Measurements from ENCODE around the gene CRIM1.

DNA sequence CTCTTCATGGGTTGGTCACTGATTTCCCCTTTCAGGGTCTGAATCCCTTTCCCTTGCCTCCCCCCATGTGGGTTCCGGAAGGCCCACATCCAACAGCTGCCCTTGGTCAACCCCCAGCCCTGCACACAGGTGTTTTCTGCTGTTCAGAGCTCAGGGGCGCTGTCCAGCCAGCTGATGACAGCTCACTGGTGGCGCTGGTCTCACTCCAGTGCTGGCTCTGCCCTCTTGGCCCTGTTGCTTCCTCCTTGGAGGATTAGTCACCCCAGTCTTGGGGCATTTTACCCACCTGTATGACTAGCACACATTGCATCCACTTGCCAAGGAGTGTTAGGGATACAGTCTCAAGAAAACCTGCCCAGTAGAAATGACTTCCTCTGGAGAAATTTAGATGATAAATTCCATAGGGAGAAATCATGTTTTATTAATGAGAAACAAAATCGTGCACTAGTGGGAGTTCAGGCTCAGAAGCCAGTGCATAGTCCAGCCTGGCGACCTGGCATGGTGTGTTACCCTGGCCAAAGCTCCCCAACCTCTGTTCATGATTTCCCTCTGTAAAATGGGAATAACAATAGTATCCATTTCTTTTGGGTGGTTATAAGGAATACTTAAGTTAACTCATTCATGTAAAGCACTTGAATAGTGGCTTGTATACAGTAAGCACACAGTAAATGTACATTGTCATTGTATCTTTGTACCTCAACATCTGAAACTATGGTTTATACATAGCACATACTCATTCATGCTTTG lies 21.6 kb downstream of the CRIM1 start:
- TF ChIP-seq, protein P1, sequence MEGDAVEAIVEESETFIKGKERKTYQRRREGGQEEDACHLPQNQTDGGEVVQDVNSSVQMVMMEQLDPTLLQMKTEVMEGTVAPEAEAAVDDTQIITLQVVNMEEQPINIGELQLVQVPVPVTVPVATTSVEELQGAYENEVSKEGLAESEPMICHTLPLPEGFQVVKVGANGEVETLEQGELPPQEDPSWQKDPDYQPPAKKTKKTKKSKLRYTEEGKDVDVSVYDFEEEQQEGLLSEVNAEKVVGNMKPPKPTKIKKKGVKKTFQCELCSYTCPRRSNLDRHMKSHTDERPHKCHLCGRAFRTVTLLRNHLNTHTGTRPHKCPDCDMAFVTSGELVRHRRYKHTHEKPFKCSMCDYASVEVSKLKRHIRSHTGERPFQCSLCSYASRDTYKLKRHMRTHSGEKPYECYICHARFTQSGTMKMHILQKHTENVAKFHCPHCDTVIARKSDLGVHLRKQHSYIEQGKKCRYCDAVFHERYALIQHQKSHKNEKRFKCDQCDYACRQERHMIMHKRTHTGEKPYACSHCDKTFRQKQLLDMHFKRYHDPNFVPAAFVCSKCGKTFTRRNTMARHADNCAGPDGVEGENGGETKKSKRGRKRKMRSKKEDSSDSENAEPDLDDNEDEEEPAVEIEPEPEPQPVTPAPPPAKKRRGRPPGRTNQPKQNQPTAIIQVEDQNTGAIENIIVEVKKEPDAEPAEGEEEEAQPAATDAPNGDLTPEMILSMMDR (IDR thresholded peaks at IDR 0.05): peak; percentile 30; the same call in 1 of the 3 replicates
- TF ChIP-seq POLR2A (IDR thresholded peaks at IDR 0.05; ENCODE audit: low read length) (no peak), CHD2 (IDR thresholded peaks at IDR 0.05; ENCODE audit: low read length, partially characterized antibody) (no peak), SMC3 (IDR thresholded peaks at IDR 0.05) (peak; percentile 41; the same call in 1 of the 3 replicates), NR3C1 (IDR thresholded peaks at IDR 0.05) (no peak), CHD4 (IDR thresholded peaks at IDR 0.05; ENCODE audit: borderline replicate concordance) (no peak), CBX8 (IDR thresholded peaks at IDR 0.05) (no peak), KDM5A (IDR thresholded peaks at IDR 0.05) (no peak), RNF2 (IDR thresholded peaks at IDR 0.05; ENCODE audit: borderline replicate concordance, low read depth) (no peak), SREBF2 (IDR thresholded peaks at IDR 0.05) (no peak)
- TF ChIP-seq, protein P2, sequence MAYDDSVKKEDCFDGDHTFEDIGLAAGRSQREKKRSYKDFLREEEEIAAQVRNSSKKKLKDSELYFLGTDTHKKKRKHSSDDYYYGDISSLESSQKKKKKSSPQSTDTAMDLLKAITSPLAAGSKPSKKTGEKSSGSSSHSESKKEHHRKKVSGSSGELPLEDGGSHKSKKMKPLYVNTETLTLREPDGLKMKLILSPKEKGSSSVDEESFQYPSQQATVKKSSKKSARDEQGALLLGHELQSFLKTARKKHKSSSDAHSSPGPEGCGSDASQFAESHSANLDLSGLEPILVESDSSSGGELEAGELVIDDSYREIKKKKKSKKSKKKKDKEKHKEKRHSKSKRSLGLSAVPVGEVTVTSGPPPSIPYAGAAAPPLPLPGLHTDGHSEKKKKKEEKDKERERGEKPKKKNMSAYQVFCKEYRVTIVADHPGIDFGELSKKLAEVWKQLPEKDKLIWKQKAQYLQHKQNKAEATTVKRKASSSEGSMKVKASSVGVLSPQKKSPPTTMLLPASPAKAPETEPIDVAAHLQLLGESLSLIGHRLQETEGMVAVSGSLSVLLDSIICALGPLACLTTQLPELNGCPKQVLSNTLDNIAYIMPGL (CRISPR knock-in tag; IDR thresholded peaks at IDR 0.05; ENCODE audit: borderline replicate concordance): no peak
- TF ChIP-seq, protein P3, sequence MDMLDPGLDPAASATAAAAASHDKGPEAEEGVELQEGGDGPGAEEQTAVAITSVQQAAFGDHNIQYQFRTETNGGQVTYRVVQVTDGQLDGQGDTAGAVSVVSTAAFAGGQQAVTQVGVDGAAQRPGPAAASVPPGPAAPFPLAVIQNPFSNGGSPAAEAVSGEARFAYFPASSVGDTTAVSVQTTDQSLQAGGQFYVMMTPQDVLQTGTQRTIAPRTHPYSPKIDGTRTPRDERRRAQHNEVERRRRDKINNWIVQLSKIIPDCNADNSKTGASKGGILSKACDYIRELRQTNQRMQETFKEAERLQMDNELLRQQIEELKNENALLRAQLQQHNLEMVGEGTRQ (IDR thresholded peaks at IDR 0.05): no peak
- TF ChIP-seq, protein P4, sequence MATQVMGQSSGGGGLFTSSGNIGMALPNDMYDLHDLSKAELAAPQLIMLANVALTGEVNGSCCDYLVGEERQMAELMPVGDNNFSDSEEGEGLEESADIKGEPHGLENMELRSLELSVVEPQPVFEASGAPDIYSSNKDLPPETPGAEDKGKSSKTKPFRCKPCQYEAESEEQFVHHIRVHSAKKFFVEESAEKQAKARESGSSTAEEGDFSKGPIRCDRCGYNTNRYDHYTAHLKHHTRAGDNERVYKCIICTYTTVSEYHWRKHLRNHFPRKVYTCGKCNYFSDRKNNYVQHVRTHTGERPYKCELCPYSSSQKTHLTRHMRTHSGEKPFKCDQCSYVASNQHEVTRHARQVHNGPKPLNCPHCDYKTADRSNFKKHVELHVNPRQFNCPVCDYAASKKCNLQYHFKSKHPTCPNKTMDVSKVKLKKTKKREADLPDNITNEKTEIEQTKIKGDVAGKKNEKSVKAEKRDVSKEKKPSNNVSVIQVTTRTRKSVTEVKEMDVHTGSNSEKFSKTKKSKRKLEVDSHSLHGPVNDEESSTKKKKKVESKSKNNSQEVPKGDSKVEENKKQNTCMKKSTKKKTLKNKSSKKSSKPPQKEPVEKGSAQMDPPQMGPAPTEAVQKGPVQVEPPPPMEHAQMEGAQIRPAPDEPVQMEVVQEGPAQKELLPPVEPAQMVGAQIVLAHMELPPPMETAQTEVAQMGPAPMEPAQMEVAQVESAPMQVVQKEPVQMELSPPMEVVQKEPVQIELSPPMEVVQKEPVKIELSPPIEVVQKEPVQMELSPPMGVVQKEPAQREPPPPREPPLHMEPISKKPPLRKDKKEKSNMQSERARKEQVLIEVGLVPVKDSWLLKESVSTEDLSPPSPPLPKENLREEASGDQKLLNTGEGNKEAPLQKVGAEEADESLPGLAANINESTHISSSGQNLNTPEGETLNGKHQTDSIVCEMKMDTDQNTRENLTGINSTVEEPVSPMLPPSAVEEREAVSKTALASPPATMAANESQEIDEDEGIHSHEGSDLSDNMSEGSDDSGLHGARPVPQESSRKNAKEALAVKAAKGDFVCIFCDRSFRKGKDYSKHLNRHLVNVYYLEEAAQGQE (IDR thresholded peaks at IDR 0.05): peak; percentile 82
- TF ChIP-seq, protein P5, sequence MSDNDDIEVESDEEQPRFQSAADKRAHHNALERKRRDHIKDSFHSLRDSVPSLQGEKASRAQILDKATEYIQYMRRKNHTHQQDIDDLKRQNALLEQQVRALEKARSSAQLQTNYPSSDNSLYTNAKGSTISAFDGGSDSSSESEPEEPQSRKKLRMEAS (IDR thresholded peaks at IDR 0.05): peak; percentile 53; the same call in 1 of the 2 replicates
